Adipose tissue (tissue), 3 donors: Measurements from ENCODE around the gene CMYA5. TPM values are rescaled to one million over a fixed set of nuclear protein-coding genes. Genes with fewer than 3 reads are reported as not detected.

Experiments
- H3K27ac ChIP-seq: one replicate; pipeline ENCODE4 v1.5.1; 2013; ENCODE audit warnings: low read depth, low read length
- WGBS, 3 donors: extraction: QIAGEN DNeasy Blood & Tissue Kit; methylation state at CpG; one replicate each; pipeline ENCODE4 v1.1.7; 2013; 5-methylcytosine and 5-hydroxymethylcytosine counted together
- polyA plus RNA-seq, 3 donors: library from polyadenylated mRNA; stranded (reverse); fragments of 200-250 nt; gene quantifications; one replicate each; pipeline ENCODE4 v1.2.3, GENCODE V29; 2013
- donor health status: healthy with polysubstance abuse.
- donor health status: Bipolar disorder and iron deficiency.
- donor health status: healthy.

The CMYA5 gene
- polyA plus RNA-seq, 3 donors: 0.53 to 1.8 (median 0.61) TPM

GRCh38 chr5:79842006-79842881 lies 152.6 kb downstream of the CMYA5 start:
- no peak overlapping the region for H3K27ac ChIP-seq
- 76 to 87% (median 83%) methylated on average over 12 of the region's 12 CpGs for WGBS, 3 donors

DNA sequence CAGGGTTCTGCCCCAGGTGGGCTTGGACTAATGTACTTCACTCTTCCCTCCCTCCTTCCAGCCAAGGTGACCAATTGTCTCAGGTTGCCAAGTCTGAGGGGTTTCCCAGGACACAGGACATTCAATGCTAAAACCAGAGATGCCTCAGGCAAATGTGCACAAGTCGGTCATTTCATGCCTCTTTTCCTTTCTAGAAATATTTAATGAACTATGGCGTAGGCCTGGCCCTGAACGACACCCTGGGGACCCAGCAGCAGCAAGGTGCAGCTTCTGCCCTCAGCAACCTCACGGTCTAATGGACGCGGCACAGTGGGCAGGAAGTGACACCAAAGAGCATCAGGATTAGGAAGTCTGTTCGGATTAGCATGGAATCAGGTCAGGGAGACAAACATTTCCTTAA lies 153.4 kb downstream of the CMYA5 start:
- no peak overlapping the region for H3K27ac ChIP-seq
- 71 to 89% (median 76%) methylated on average over 7 of the region's 7 CpGs for WGBS, 3 donors

GRCh38 chr5:79843450-79844388 lies 154.1 kb downstream of the CMYA5 start:
- H3K27ac ChIP-seq: no peak overlapping the region
- 87 to 90% (median 88%) methylated on average over 15 of the region's 15 CpGs for WGBS, 3 donors

GRCh38 chr5:79844571-79844970 lies 154.9 kb downstream of the CMYA5 start:
- H3K27ac ChIP-seq: no peak overlapping the region
- 86 to 94% (median 92%) methylated on average over 1 of the region's 1 CpG for WGBS, 3 donors

DNA sequence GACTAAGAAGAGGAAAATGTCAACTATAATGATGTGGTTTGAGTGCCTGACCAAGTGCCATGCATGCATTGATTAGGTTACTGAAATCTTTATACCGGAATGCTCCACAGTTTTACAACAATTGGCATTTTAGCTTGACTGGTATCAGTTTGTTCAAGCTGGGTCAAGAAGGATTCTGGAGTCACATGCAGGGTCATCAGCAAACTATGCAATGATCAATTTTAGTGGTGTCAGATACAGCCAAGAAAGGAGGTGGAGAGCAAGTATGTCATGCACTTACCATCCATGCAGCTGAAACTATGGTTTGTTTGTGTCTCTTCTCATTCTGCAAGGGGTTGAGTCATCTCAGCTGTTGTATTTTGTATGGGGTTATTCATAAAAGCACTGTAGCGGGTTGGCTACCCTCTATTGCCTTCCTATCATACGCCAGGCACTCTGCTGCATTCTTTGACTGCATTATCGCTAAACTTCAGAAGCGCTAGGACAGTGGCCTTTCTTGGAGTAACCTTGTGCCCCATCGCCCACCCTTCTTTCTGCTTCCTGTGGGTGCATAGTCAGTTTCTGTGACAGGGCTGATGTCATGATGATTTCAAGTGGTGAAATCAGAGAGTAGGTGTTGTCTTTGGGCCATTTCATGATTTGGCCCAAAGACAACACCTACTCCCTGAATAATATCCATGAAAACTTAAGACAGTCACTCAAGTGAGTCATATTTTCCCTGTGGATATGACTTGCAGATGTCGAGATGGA lies 156.0 kb downstream of the CMYA5 start:
- 73 to 88% (median 74%) methylated on average over 7 of the region's 7 CpGs for WGBS, 3 donors
- H3K27ac ChIP-seq: no peak overlapping the region

DNA sequence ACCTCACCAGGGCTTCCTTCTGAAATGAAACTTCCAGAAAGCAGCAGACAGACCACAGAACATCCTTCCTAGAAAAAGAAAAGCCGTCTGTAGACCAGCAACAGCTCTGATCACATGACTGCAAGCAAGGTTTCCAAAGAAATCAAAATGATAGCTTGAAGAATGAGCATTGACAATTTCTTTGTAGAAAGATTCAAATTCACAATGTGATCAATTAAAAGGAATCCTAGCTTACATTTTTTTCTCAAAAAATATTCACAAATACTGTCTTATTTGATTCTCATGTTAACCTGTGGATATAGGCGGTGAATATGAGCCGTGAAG lies 156.5 kb downstream of the CMYA5 start:
- 72 to 93% (median 75%) methylated on average over 3 of the region's 3 CpGs for WGBS, 3 donors
- H3K27ac ChIP-seq: no peak overlapping the region

GRCh38 chr5:79847561-79847960 lies 157.9 kb downstream of the CMYA5 start:
- WGBS, 3 donors: 83 to 91% (median 90%) methylated on average over 8 of the region's 8 CpGs
- H3K27ac ChIP-seq: no peak overlapping the region

GRCh38 chr5:79849061-79849460 lies 159.4 kb downstream of the CMYA5 start:
- 95 to 96% (median 96%) methylated on average over 16 of the region's 16 CpGs for WGBS, 3 donors
- H3K27ac ChIP-seq: no peak overlapping the region

Other genes starting within 250 kb of the CMYA5 start
- gene HOMER1, start 175.7 kb upstream of the CMYA5 start, polyA plus RNA-seq: 1 to 10 TPM in 2 of 3 donors, under 1 TPM in 1; 0.31 to 3.3 (median 1.0) TPM
- 10 to 100 TPM in 2 of 3 donors, 1 to 10 TPM in 1; 9.0 to 26.3 (median 16.1) TPM for gene TENT2, start 77.4 kb upstream of the CMYA5 start, polyA plus RNA-seq